Astrocyte (in vitro differentiated cells and primary cell): ENCODE measurements around the gene UBE2G2.

Experiments used
- EZH2 ChIP-seq: IDR thresholded peaks from 2 replicates; pipeline ENCODE4 v1.6.1; 2012; ENCODE audit warnings: mild to moderate bottlenecking, low read length, inconsistent platforms; ENCODE audit not compliant: insufficient read depth
- TF ChIP-seq, protein P1 (sequence below): IDR thresholded peaks from 2 replicates; pipeline ENCODE4 v1.5.1; 2011; ENCODE audit warnings: low read depth, mild to moderate bottlenecking, inconsistent platforms, low read length, moderate library complexity; ENCODE audit not compliant: insufficient read depth

DNA sequence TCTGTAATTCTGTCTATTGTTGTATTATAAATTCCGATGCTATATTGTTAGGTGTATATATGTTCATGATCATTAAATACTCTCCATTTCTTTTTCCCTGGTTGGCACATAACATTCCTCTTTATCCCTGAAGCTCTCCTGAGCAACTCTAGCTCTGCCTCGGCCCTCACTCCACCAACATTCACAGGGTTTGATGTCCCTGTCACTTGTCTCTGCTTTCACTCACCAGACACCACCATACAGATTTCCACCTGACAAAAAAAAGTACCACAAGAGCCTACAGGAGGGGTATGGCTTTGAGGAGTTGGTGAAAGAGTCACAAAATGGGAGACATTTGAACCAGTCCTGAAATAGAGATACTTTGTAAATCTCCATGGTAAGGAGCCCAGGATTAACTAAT is 81.5 kb downstream of the UBE2G2 start:
- no peak for TF ChIP-seq EZH2
- TF ChIP-seq, protein P1, sequence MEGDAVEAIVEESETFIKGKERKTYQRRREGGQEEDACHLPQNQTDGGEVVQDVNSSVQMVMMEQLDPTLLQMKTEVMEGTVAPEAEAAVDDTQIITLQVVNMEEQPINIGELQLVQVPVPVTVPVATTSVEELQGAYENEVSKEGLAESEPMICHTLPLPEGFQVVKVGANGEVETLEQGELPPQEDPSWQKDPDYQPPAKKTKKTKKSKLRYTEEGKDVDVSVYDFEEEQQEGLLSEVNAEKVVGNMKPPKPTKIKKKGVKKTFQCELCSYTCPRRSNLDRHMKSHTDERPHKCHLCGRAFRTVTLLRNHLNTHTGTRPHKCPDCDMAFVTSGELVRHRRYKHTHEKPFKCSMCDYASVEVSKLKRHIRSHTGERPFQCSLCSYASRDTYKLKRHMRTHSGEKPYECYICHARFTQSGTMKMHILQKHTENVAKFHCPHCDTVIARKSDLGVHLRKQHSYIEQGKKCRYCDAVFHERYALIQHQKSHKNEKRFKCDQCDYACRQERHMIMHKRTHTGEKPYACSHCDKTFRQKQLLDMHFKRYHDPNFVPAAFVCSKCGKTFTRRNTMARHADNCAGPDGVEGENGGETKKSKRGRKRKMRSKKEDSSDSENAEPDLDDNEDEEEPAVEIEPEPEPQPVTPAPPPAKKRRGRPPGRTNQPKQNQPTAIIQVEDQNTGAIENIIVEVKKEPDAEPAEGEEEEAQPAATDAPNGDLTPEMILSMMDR = no peak
